Fibroblast of mammary gland (primary cell): ENCODE data around the gene RHOT2.

ENCODE experiments used
- DNase-seq: peaks from one replicate; pipeline ENCODE4 v3.0.0-alpha.2; 2010; ENCODE audit warnings: low read depth
- H3K4me3 ChIP-seq: 2 replicates; pipeline ENCODE4 v1.5.1; 2011; ENCODE audit warnings: low read depth, mild to moderate bottlenecking, low read length, moderate library complexity; ENCODE audit not compliant: control insufficient read depth
- CTCF ChIP-seq: conservative IDR thresholded peaks from 2 replicates; pipeline ENCODE4 v1.5.1; 2011; ENCODE audit warnings: low read depth, low read length, inconsistent platforms; ENCODE audit not compliant: control insufficient read depth, insufficient read depth

The RHOT2 gene

DNA sequence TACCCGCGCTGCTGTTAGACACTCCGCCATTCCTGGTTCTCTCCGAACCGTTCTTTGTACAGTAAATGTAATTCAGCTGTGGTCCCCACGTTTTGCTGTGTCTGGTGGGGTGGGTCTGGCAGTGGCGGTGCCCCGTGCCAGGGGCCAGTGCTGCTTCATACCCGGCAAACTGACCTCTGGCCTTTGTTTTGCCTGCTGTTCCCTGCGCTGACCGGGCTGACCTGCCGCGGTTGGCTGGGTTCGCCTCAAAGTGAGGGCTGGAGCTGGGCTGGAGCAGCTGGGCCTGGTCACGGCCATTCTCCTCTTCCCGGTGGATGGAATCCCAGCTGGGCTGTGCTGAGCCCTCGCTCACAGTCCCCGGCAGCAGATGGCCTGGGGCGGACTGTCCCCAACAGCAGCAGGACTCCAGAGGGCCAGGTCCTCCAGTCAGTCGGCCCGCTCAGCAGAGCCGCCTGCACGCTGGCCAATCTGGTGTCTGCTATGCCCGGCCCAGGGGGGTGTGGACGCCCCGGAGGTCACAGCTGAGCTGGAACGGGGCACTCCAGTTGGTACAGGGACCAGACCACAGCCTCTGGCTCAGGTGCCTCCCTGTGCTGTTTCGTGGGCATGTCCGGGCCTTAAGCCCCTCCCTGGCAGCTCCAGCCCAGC is 38.6 kb upstream of the RHOT2 start:
- no peak overlapping the region for H3K4me3 ChIP-seq
- no peak for DNase-seq

DNA sequence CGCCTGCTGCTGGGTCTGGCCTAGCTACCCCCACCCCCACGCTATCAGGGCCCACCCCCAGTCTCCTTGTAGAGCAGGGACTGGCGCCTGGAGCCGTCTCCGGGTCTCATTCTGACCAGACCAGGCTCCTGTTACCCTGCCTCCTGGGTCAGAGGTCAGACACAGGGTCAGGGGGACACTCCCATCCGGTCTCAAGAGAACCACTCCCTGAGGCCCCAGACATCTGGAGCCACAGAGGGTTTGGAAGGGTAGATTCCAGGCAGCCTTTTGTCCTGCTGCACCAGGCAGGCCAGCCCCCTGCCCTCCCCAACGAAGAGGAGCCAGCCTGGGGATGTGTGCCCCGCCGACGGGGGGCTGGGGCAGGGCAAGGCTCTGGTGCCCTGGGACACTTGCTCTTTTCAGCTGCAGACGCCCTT is 38.1 kb upstream of the RHOT2 start:
- TF ChIP-seq CTCF, result no peak
- no peak for DNase-seq
- H3K4me3 ChIP-seq, result no peak overlapping the region

More for the DNA sequence above, 38.6 kb upstream of the RHOT2 start:
- TF ChIP-seq CTCF, result no peak

DNA sequence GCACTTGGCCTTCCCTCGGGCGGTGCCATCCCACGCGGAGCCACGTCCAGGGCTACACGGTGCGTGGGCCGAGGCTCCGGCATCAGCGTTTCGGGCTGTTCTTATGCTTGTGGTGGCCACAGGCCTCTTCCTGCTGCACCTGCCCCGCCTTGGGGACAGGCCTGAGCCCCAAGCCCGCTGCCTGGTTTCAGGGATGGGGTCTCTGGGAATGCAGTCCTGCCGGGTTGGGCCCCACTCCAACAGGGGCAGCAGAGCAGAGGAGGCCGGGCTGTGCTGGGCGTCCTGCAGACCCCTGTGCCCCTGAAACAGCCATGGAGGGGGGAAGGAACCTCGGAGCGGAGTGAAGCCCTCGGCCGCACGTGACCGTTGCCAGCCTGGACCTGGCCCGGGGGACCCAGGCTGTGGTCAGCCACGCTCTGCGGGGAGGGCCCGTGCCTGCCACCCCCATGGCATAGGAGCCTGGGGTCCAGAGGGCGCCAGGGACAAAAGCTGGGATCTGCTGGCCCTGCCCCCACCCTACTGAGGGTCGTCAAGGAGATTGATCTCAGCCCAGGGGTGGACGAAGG is 37.6 kb upstream of the RHOT2 start:
- no peak for TF ChIP-seq CTCF
- H3K4me3 ChIP-seq, result no peak overlapping the region
- no peak for DNase-seq

- DNase-seq, result no peak
- no peak for TF ChIP-seq CTCF
- no peak within 1 kb of the TSS for H3K4me3 ChIP-seq
Measured at GRCh38 chr16:630815-631405, 37.0 kb upstream of the RHOT2 start, which contains the start of gene WFIKKN1. TSS of gene WFIKKN1 (plus strand) at chr16:630985. CDS start at chr16:631254, 269 bp downstream.

GRCh38 chr16:631808-632358 is 36.0 kb upstream of the RHOT2 start:
- no peak for DNase-seq
- H3K4me3 ChIP-seq, result no peak overlapping the region
- TF ChIP-seq CTCF, result no peak

DNA sequence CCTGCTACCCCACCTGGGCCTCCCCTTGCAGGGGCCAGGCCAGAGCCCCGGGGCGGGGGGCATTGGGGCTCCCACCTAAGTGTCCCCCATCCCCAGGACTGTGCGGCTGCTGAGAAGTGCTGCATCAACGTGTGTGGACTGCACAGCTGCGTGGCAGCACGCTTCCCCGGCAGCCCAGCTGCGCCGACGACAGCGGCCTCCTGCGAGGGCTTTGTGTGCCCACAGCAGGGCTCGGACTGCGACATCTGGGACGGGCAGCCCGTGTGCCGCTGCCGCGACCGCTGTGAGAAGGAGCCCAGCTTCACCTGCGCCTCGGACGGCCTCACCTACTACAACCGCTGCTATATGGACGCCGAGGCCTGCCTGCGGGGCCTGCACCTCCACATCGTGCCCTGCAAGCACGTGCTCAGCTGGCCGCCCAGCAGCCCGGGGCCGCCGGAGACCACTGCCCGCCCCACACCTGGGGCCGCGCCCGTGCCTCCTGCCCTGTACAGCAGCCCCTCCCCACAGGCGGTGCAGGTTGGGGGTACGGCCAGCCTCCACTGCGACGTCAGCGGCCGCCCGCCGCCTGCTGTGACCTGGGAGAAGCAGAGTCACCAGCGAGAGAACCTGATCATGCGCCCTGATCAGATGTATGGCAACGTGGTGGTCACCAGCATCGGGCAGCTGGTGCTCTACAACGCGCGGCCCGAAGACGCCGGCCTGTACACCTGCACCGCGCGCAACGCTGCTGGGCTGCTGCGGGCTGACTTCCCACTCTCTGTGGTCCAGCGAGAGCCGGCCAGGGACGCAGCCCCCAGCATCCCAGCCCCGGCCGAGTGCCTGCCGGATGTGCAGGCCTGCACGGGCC is 35.2 kb upstream of the RHOT2 start:
- no peak for TF ChIP-seq CTCF
- H3K4me3 ChIP-seq, result no peak overlapping the region
- DNase-seq, result no peak
